ENCODE results near the gene CAMK1D. TPM values are rescaled to one million over a fixed set of nuclear protein-coding genes. Genes with fewer than 3 reads are reported as not detected.

The CAMK1D gene
- total and polyA plus RNA-seq, 2 of the 4 experiments (the other 2 are of a cell fraction) = 5.0 to 5.3 TPM

DNA sequence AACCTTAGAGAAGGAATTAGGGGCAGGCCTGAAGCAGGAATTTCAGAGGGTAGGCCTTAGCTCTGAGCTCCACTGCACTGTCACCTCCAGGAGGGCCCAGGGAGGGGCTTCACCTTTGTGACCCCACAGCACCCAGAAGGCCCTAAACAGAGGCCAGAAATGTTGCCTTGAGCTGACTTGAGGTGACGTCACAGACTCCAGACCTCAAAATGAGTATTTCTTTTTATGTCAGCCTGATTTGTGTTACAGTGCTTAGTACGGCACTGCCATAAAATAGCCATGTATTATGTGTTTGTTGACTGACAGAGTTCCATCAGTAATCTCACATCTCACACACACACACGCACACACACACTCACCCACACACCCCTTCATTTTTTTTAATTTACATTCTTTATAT lies 440.9 kb downstream of the CAMK1D start:
- Histone ChIP-seq H3K14ac (replicated peaks; ENCODE audit: low read depth, low read length) (no peak overlapping the region), H3K27me3 (ENCODE audit: control insufficient read depth, insufficient read depth, low read length) (no peaks in the 10 kb centered on the region; the same call in 1 of the 2 replicates), H4K5ac (ENCODE audit: low read depth, low read length) (no peak overlapping the region), H4K8ac (ENCODE audit: low read depth in 2 of 2, low read length in 2 of 2) (no peak overlapping the region), H3K9me3 (ENCODE audit: control insufficient read depth, insufficient read depth, low read length) (peaks cover 7% of the 10 kb centered on the region), H3K79me1 (ENCODE audit: low read depth in 1 of 2, low read length in 2 of 2) (no peaks in the 10 kb centered on the region), H2BK15ac (ENCODE audit: low read depth, low read length) (no peak overlapping the region), H2BK120ac (ENCODE audit: low read depth, low read length) (no peak overlapping the region), H2BK20ac (ENCODE audit: low read depth, low read length) (no peak overlapping the region), H3K4me2 (ENCODE audit: low read depth, low read length) (no peak overlapping the region), H2BK5ac (ENCODE audit: low read depth, low read length, poor library complexity, severe bottlenecking) (no peak overlapping the region), H3K4me3 (ENCODE audit: insufficient read depth, low read depth, low read length) (no peak overlapping the region), H3K27ac (ENCODE audit: insufficient read depth, low read length) (no peak overlapping the region), H4K91ac (ENCODE audit: insufficient read depth, low read depth, low read length) (no peak overlapping the region), H3K9me1 (ENCODE audit: insufficient read depth, low read length) (no peaks in the 10 kb centered on the region), H3K23ac (ENCODE audit: low read depth, low read length) (no peak overlapping the region), H2AFZ (replicated peaks; ENCODE audit: low read length, poor library complexity) (no peak overlapping the region), H3K4ac (ENCODE audit: low read depth, low read length) (no peak overlapping the region), H3K18ac (ENCODE audit: low read depth, low read length) (no peak overlapping the region), H2AK9ac (replicated peaks; ENCODE audit: low read depth, low read length, poor library complexity) (no peak overlapping the region), H3K9ac (ENCODE audit: low read depth, low read length) (no peak overlapping the region), H3K56ac (ENCODE audit: extremely low read depth, insufficient read depth, low read length) (no peak overlapping the region), H3K4me1 (ENCODE audit: control insufficient read depth, insufficient read depth, low read length) (no peaks in the 10 kb centered on the region), H4K20me1 (ENCODE audit: insufficient read depth, low read length) (no peaks in the 10 kb centered on the region), H3K36me3 (ENCODE audit: control insufficient read depth, insufficient read depth, low read length) (no peaks in the 10 kb centered on the region), H2AK5ac (ENCODE audit: low read depth, low read length) (no peak overlapping the region)
- dilution Hi-C loops (cut with HindIII; ENCODE audit: low sequenced_read_pairs, unreplicated experiment) (no loop called here), in situ Hi-C loops (cut with MboI; ENCODE audit: low sequenced_read_pairs) (no loop called here), intact Hi-C loops (cut with micrococcal nuclease) (no loop called here)
- no TSS peak for BruUV-seq (replicated peaks)
- ATAC-seq (ENCODE audit: low read depth) (no peak), DNase-seq (no peak)
- 100% methylated on average over 1 of the region's 3 CpGs; no CpG with 5 or more reads in 1 of the 2 experiments for WGBS, 2 experiments (ENCODE audit: extremely low coverage in 2 of 2, insufficient read length in 1 of 2)
- ChIA-PET POLR2A (ENCODE audit: unreplicated experiment) (no interaction called here), CTCF (no interaction called here)
- TF ChIP-seq FOS (IDR thresholded peaks at IDR 0.05; ENCODE audit: low read depth, low read length) (no peak), USF2 (IDR thresholded peaks at IDR 0.05; ENCODE audit: low read depth, low read length) (no peak), RCOR1 (IDR thresholded peaks at IDR 0.05; ENCODE audit: insufficient replicate concordance, low read length) (no peak), RFX5 (IDR thresholded peaks at IDR 0.05; ENCODE audit: low read depth, low read length) (no peak), BHLHE40 (IDR thresholded peaks at IDR 0.05; ENCODE audit: low read depth, low read length) (no peak), RAD21 (IDR thresholded peaks at IDR 0.05; ENCODE audit: low read length) (no peak), CHD1 (IDR thresholded peaks at IDR 0.05; ENCODE audit: low read depth, low read length) (no peak), POLR2A (IDR thresholded peaks at IDR 0.05; ENCODE audit: low read depth, low read length) (no peak), MAZ (IDR thresholded peaks at IDR 0.05; ENCODE audit: borderline replicate concordance, low read depth, low read length) (no peak), NFE2L2 (IDR thresholded peaks at IDR 0.05; ENCODE audit: low read depth, low read length) (no peak), SMC3 (IDR thresholded peaks at IDR 0.05; ENCODE audit: low read depth, low read length) (no peak), MAFK (IDR thresholded peaks at IDR 0.05; ENCODE audit: low read depth, low read length) (no peak), MXI1 (IDR thresholded peaks at IDR 0.05; ENCODE audit: borderline replicate concordance, low read depth, low read length) (no peak), CEBPB (IDR thresholded peaks at IDR 0.05; ENCODE audit: low read depth, low read length) (no peak)
- TF ChIP-seq, protein P1, sequence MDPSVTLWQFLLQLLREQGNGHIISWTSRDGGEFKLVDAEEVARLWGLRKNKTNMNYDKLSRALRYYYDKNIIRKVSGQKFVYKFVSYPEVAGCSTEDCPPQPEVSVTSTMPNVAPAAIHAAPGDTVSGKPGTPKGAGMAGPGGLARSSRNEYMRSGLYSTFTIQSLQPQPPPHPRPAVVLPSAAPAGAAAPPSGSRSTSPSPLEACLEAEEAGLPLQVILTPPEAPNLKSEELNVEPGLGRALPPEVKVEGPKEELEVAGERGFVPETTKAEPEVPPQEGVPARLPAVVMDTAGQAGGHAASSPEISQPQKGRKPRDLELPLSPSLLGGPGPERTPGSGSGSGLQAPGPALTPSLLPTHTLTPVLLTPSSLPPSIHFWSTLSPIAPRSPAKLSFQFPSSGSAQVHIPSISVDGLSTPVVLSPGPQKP (IDR thresholded peaks at IDR 0.05; ENCODE audit: borderline replicate concordance, low read depth, low read length) = no peak
- TF ChIP-seq, protein P2, sequence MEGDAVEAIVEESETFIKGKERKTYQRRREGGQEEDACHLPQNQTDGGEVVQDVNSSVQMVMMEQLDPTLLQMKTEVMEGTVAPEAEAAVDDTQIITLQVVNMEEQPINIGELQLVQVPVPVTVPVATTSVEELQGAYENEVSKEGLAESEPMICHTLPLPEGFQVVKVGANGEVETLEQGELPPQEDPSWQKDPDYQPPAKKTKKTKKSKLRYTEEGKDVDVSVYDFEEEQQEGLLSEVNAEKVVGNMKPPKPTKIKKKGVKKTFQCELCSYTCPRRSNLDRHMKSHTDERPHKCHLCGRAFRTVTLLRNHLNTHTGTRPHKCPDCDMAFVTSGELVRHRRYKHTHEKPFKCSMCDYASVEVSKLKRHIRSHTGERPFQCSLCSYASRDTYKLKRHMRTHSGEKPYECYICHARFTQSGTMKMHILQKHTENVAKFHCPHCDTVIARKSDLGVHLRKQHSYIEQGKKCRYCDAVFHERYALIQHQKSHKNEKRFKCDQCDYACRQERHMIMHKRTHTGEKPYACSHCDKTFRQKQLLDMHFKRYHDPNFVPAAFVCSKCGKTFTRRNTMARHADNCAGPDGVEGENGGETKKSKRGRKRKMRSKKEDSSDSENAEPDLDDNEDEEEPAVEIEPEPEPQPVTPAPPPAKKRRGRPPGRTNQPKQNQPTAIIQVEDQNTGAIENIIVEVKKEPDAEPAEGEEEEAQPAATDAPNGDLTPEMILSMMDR (conservative IDR thresholded peaks at IDR 0.05; ENCODE audit: low read depth, low read length) = no peak

Measured in IMR-90 (cell line).